GM21381 (cell line): ENCODE measurements around the gene PTPRZ1.

Experiments used
- ATAC-seq: cut with Tn5 transposase; IDR thresholded peaks from one replicate; pipeline ENCODE4 v1.9.1; 2021; ENCODE audit warnings: mild to moderate bottlenecking, moderate library complexity; ENCODE audit not compliant: unreplicated experiment

The PTPRZ1 gene

DNA sequence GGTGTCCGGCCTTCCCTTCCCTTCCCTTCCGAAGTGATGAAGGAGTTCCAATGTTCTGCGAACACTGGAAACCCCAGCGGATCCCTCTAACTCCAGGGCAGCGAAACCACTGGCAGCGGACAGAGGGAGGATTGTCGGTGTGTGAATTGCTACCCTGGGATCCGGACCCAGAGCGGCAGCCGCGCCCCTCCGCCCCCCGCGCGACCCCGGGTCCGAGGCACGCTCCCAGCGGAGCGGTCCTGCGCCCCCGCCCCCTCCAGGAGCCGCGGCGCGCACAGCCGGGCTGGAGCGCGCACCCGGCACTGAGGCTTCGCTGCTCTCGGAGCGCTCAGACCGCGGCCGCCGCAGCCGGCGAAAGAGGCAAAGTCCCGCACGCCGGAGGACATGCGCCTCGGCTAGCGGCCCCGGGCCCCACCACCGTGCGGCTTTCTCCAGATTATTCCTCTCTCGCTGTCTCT is at the start of gene PTPRZ1:
TSS of gene PTPRZ1 (plus strand) at position 331 of the 458 bp plus-strand sequence. CDS start 339 bp downstream, outside the sequence.
- ATAC-seq: no peak

DNA sequence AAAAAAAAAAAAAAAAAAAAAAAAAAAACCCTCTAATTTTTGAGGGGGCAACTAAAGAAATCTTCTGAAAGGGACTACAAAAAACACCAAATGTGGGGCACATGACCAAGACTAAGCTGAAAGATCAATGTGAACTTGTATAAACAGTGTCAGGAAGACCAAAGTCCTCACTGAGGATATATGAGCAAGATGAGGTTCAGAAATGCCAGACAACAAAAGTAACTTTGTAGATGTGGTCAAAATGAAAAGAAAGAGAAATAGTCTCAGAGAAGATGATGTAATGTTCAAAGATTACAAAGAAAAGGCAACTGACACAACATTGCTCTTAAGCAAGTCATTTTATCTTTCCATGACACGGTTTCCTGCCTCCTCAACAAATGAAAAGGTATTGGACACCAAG is 48.7 kb upstream of the PTPRZ1 start:
- no peak for ATAC-seq

DNA sequence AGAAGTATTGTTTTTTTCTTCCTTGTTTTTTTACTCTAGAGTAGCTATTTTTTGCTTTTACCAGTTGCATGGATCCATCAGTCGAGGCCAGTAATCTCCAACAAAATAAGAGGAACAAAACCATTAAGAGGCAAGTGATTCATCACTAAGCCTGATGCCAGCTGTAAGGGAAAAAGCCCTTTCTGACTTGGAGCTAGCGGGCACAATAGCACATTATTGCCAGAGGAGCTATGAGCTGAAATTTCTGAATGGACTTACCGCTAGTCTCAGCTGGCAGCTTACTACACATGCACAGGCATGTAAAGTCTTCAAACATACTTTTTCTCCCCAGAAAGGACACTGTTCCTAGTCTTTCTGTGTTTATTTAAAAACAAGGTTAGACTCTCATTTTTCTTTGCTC is 41.6 kb upstream of the PTPRZ1 start:
- ATAC-seq: no peak

DNA sequence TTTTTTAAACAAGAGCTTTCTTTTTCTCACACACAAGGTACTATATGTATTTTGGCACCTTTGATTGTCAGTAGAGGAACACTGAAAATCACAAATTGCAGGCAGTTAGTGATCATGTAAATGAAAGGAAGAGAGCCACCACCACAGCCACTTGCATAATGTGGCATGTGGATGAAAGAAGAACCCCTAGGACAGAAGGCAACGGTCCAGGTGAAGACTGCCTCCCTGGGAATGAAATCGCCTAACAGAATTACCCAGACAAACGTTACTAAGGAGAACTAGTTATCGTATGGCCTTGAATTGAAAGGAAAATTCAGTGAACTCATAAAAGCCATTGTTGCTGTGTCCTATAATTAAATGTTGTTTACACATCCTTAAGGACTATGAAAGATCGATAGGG is 41.2 kb upstream of the PTPRZ1 start:
- no peak for ATAC-seq

DNA sequence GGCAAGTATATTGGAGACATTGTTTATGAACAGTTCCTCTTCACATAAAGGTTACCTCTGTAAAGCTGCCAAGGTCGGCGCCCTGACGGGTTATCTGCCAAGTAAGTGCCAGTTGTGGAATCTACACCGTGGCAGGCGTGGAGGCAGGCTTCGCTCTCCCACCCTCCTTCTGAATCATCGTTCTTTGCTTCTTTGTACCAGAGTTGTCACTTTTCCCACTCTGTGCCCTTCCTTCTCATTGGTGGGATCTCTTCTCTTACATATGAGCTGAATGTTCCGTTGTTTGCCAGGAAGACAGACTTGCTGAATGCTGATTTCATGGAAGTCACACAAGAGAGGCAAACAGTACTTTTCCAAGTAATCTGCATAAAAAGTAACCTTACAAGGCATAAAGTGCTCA is 40.6 kb upstream of the PTPRZ1 start:
- no peak for ATAC-seq

DNA sequence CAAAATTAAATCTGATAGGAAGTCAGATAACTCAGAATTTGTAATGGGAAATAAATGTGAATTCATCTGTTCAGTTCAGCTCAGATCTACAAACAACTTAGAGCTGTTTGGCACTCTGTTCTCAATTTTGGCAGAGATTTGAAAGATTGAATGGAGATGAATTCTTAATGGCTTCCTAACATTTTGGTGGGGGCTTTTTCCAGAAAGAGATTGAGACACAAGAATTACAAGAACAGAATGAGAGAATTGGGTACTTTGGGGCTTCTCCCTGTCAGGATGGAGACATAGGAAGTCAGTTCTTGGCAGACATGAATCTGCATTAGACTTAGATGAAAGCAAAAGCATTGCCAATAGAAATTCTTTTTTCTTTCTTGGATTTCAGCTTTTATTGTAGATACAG is 39.0 kb upstream of the PTPRZ1 start:
- ATAC-seq: no peak

DNA sequence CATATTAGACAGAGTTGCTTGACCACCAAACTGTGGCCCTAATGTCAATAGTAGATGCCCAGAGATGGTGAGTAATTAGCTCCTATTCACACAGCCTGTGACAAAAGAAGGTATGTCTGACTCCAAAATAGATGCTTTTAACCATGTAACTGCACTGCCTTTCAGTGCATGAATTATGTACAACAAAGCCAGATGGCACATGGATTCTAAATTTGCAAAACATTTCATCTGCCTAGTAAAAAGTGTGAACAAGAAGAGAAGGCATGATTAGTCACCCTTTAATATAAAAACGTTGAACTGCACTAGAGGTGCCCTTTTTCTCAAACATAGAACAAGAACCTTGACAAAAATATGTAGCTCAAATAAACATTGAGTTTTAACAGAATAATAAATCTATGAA is 35.5 kb upstream of the PTPRZ1 start:
- ATAC-seq: no peak

DNA sequence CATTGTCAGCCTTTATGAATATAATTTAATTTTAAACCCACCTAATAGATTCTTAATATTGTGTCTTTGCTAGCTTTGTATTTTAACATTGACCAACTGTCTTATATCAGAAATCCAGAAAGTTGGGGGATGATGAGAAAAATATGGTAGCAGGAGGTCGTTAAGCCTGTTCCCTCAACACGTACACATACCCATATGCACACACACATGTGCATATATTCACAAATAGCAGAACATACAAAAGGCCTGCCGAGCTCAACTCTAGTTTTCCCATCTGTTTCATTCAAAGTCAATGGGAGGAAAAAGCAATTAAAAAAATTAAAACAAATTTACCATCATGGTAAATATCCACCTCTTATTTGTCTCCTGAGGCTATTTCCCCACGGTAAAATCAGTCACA is 25.9 kb upstream of the PTPRZ1 start:
- ATAC-seq: no peak

DNA sequence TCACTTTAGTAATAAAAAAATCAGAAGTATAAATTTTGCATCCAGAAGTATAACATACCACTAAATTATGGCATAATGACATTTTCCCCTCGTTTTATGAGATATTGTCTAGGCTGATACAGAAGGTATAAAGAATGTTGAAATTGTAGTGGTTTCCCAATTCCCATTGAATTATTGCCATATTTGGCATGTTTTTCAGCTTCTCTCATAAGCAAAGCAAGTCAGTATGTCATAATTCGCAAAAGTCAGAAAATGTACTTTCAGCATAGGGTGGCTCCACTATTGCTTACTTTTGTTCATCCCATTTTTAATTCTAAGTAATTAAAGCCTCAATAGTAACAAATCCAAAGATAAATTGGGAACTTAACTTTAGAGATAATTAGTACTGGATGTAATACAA is 19.7 kb upstream of the PTPRZ1 start:
- no peak for ATAC-seq

DNA sequence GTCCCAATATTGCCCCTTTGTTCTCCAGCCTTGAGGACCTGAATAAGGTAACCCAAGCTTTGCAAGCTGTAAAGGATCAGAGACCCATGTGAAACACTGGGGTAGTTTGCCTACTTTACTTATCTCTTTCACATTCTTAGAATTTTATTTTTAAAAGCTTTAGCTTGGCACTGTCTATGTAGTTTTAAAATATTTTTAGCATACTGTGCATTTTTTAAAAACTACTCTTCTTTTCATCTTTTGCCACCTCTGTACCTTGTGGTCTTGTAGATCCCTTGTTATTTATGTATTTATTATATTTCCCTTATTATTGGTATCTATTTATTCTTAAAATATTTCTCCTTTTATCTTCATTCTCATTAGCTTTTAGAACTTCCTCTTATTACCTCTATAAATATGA is 12.0 kb upstream of the PTPRZ1 start:
- no peak for ATAC-seq

DNA sequence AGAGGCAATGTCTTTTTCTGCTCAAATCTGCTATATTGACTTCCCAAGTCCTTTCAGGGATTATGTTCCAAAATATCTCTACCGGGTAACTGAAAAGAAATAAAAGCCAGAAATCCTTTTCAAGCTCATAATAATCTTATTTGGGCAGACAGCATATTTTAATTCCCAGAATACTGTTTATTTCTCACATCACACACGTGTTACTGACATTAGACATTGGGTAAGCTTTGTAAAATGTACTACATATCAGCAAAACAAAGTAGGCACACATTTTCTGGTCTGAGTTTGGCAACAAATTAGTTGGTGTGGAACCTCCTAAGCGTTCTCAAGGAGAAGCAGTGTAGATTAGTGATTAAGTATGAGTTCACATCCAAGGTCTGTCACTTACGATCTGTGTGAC is 10.4 kb upstream of the PTPRZ1 start:
- ATAC-seq: no peak

DNA sequence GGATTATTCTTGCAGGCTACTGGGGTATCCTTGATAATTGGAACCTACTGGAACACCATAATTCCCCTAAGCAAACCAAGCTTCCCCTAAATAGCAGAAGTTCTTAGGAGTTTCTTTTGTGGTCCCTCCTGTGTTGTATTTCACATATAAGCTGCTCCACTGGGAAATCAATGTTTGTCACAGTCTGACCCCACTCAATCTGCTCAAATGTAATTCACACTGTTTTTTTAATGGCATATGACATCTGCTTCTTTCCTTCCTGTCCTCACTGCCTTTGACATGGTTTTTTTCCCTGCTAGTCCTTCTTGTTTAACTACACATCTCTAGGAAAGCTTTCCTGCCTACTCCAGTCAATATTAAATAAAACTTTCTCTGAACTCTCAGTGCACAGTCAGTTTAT is 1.8 kb upstream of the PTPRZ1 start:
- ATAC-seq: no peak

DNA sequence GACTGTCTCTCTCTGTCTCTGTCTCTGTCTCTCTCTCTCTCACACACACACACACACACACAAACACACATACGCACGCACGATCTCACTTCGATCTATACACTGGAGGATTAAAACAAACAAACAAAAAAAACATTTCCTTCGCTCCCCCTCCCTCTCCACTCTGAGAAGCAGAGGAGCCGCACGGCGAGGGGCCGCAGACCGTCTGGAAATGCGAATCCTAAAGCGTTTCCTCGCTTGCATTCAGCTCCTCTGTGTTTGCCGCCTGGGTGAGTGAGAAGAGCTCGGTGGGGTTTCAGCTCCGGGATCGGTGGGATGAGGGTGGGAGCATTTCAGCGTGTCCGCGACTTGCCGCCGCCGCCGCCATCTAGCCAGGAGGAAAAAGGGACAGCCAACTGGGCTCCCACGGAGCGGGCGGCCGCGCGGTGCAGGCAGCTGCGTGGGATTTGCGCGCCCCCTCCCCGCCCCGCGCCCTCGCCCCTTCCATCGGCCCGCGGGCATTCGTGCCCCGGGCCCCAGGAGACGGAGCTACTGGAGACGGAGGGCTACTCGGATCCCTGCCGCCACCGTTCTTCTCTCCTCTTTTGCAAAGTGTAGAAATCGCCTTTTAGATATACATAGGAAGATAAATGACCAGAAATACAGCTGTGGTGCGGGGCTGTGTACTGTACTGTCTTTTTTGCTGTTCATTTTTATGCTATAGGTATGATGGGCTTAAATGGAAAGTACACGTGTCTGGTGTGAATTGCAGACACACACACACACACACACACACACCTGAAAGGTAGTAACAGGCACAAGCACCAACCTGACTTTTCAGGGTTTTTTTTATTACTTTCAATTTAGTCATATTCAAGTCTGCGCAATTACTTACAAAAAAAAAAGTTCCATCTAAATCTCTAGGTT is 581 bp downstream of the PTPRZ1 start:
- no peak for ATAC-seq

DNA sequence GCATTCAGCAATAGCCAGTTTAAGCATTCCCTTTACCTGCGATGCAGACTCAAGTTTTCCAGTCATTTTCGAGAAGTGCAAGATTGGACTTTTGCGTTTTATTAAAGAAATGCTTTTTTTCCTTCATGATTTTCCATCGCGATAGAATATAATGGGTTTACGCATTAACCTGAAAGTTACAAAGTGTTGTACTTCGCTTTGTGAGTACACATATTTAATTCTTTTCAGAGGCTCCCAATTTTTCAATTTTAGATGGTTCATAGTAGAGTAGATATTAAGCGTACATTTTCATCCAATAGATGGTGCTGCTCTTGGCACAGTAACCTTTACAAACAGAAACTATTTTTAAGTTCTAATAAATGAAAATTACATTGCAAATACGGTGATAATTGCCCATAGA is 1.3 kb downstream of the PTPRZ1 start:
- no peak for ATAC-seq

DNA sequence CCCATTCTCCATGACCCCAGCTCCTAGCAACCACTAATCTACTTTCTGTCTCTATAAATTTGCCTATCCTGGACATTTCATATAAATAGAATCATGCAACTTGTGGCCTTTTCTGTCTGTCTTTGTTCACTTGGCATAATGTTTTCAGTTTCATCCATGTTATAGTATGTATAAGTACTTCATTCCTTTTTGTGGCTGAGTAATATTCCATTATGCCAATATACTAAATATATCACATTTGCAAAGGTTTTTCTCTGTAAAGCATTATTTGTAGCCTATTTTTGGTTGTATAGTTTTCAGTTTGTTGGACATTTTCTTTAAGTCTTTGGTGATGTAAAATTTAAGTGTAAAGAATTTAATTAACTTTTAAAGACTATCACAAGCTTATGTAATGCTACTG is 2.2 kb downstream of the PTPRZ1 start:
- no peak for ATAC-seq

DNA sequence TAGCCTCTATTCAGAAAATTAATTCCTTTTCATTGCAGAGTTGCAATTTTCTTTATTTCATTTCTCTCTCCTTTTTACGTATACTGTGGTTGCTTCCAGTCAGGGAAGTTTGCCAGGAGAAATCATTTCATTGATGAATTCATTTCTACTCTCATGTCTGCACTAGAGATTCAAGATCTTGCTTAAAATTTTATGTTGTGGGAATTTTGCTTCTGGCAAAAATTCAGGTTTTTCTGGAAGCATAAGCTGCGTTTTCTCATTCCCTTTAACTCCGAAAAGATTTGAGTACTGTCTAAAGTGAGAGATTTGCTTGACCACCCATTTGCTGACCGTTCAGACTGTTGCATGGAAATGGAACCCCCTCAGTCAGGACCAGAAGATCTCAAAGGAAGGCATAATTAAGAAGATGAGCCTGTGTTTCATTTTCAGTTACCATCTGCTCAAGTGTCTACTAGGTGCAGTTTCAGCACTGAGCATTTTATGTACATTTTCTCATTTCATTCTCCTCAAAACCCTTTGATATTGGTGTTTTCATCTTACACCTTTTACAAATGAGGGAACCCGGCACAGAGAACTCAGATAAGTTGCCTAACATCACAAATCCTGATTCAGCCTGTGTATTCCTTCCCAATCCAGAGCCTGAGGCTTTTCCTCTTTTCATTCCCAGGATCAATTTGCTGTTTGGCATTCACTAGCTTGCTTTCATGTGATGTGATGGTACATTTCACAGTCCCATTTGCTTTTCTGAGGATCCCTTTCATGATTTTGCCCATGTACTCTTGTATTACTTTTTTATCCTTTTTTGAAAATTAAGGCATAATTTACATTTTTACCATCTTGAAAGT is 3.9 kb downstream of the PTPRZ1 start:
- ATAC-seq: no peak

DNA sequence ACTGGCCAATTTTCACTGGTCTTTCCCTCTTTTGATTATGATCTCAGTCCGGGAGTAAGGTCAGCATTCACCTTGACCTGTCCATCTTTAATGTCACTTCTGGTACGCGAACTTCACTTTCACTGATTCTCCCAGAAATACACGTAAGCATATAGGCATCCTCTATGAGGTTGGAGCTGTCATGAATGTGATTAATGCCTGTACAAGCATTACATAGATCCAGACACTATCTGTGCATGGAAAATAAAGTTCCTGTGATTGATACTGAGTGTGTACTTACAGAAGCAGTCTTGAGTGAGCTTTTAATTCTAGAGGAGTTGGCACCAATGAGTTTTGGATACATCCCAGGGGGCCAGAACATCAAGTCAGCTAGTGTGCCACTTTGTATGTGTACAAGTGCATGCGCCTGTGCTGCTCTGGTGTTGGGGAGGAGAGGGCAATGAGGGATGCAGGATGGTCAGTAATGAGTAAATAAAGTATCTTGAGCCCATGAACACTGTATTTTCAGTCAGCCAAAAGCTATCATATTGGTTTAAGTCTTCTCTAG is 6.0 kb downstream of the PTPRZ1 start:
- ATAC-seq: no peak

DNA sequence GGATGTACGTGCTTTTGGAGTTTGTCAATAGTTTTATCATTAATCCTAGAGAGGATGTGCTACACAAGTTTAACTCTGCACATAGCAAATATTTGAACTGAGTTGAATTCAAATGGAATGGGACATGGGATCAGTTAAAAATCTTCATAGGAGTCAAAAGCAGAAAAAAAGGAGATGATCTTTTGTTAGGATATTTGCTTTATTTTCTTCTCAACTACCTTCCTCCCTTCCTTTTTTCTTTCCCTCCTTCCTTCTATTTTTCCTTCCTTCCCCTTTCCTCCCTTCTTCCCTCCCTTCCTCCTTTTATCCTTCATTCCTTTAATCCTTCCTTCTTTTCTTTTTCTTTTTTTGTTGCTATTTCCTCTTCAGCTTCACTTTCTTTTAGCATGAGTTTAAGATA is 6.6 kb downstream of the PTPRZ1 start:
- no peak for ATAC-seq

DNA sequence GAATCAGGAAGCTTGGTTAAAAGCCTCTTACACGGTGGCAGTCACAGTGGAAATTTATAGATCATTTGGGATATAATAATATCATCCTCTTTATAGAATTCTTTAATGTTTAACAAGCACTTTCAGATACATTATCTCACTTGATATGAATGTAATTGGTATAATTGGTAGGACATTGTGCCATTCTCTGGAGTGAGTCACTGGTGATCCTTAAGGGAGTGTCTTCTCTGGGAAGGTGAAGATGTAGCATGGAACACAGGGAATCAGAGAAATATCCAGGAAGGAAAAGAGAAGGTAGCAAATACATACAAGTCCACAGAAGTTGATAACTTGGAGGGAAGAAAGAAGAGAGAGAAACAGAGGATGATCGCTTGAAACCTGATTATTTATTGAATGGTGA is 9.8 kb downstream of the PTPRZ1 start:
- ATAC-seq: no peak

DNA sequence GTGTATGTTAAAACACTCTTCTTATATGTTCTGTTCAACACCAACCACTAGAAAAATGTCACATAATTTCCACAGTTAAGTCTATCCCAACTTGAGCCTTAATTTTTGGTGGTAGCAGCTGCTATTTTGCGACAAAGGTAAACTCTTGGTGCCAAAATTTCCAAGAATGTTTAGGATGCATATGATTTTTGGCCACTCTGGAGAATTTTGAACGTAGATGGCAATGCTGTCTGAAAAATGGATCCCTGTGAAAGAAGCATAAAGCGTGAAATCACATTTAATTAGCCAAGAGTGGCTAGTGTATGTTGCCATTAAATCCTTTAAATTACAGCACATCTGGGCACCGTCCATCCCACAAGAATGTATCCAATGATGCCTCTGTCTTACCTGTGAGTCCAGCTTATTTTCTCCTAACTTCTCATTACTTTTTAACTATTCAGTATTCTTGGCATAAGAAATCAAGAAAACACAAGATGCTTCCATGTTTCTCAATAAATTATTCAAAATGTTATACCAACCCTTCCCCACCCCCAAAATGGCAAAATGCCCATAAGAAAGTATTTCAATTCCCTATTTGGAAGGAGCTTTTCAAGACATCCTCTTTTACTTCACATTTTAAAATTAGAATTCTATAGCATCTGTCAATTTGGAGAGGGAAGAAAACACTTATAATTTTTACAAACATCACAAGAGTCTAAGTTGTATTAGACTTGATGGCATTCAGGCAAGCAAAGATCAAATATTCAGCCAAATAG is 12.4 kb downstream of the PTPRZ1 start:
- no peak for ATAC-seq

DNA sequence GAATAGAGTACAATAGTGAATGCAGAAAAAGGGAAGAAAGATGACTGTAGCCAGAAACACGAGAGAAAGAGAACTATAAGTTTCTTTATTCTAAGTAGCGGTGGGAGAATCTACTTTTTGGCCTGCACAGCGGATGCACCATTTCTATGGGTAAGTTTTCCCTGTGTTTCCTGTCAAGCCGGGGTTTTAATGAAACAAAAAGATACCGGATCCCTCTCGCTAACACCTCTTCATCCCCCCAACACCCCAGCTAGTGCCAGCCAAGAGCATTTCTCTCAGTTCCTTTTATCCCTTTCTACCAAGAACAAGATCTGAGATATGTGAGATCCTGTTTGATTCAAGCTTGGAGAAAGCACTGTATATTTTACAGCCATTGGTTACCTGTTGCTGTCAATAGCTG is 14.7 kb downstream of the PTPRZ1 start:
- no peak for ATAC-seq
